Mesenchymal stem cell (in vitro differentiated cells and primary cell): ENCODE data around the gene UPP2.
A peak's percentile ranks its signal among the peaks of the same experiment; 100 is the strongest.

Experiments used
- DNase-seq: peaks from one replicate; pipeline ENCODE4 v3.0.0-alpha.2; 2013
- H2AFZ ChIP-seq: one replicate; pipeline ENCODE4 v1.6.1; 2013; ENCODE audit warnings: low read depth, mild to moderate bottlenecking, control low read depth, inconsistent platforms, low read length, moderate library complexity
- H2AK5ac ChIP-seq: 2 replicates; pipeline ENCODE4 v1.6.1; 2013; ENCODE audit warnings: low read length, moderate library complexity, mild to moderate bottlenecking, inconsistent platforms; ENCODE audit not compliant: severe bottlenecking
- H2BK120ac ChIP-seq: one replicate; pipeline ENCODE4 v1.6.1; 2013; ENCODE audit warnings: low read depth, mild to moderate bottlenecking, inconsistent platforms, low read length, moderate library complexity
- H2BK12ac ChIP-seq, 2 experiments: one replicate each; pipeline ENCODE4 v1.6.1; 2013; ENCODE audit warnings: inconsistent platforms in 2 of 2, low read length in 2 of 2, mild to moderate bottlenecking in 2 of 2, moderate library complexity in 2 of 2, control low read depth in 1 of 2
- H2BK15ac ChIP-seq: one replicate; pipeline ENCODE4 v1.6.1; 2013; ENCODE audit warnings: mild to moderate bottlenecking, low read depth, inconsistent platforms; ENCODE audit not compliant: poor library complexity, severe bottlenecking
- H2BK5ac ChIP-seq: 2 replicates; pipeline ENCODE4 v1.6.1; 2013; ENCODE audit warnings: low read depth, mild to moderate bottlenecking, low read length, control low read depth, inconsistent platforms; ENCODE audit not compliant: poor library complexity, severe bottlenecking
- H3K14ac ChIP-seq, 2 experiments: one replicate each; pipeline ENCODE4 v1.6.1; 2013; ENCODE audit warnings: inconsistent platforms in 2 of 2, low read length in 2 of 2, control low read depth in 1 of 2, mild to moderate bottlenecking in 1 of 2, moderate library complexity in 1 of 2
- H3K18ac ChIP-seq, 2 experiments: one replicate each; pipeline ENCODE4 v1.6.1; 2013; ENCODE audit warnings: inconsistent platforms in 2 of 2, low read length in 2 of 2, control low read depth in 1 of 2, low read depth in 1 of 2, mild to moderate bottlenecking in 1 of 2
- H3K23ac ChIP-seq, 2 experiments: one replicate each; pipeline ENCODE4 v1.6.1; 2013; ENCODE audit warnings: inconsistent platforms in 2 of 2, low read length in 2 of 2, mild to moderate bottlenecking in 2 of 2, moderate library complexity in 2 of 2, control low read depth in 1 of 2
- H3K27ac ChIP-seq: 2 replicates; pipeline ENCODE4 v1.5.1; 2013; ENCODE audit warnings: mild to moderate bottlenecking, moderate library complexity, low read length, control low read depth, inconsistent platforms; ENCODE audit not compliant: poor library complexity, severe bottlenecking
- H3K27me3 ChIP-seq, 2 experiments: 2 replicates each; pipeline versions ENCODE4 v1.6.1 to v1.7.0; 2013; ENCODE audit warnings: low read length in 2 of 2, mild to moderate bottlenecking in 2 of 2, moderate library complexity in 2 of 2, control low read depth in 1 of 2, inconsistent platforms in 1 of 2; ENCODE audit not compliant: control insufficient read depth in 1 of 2, insufficient read depth in 1 of 2
- H3K36me3 ChIP-seq, 2 experiments: 2 replicates each; pipeline versions ENCODE4 v1.6.1 to v1.7.0; 2013; ENCODE audit warnings: low read length in 2 of 2, control low read depth in 1 of 2, inconsistent platforms in 1 of 2, low read depth in 1 of 2, mild to moderate bottlenecking in 1 of 2; ENCODE audit not compliant: insufficient read depth in 2 of 2, control insufficient read depth in 1 of 2
- H3K4ac ChIP-seq, 2 experiments: one replicate each; pipeline ENCODE4 v1.6.1; 2013; ENCODE audit warnings: inconsistent platforms in 2 of 2, low read length in 2 of 2, mild to moderate bottlenecking in 2 of 2, moderate library complexity in 2 of 2, control low read depth in 1 of 2, low read depth in 1 of 2
- H3K4me1 ChIP-seq: 2 replicates; pipeline ENCODE4 v1.6.1; 2013; ENCODE audit warnings: low read depth, low read length, control low read depth; ENCODE audit not compliant: control insufficient read depth, insufficient read depth
- H3K4me2 ChIP-seq: 2 replicates; pipeline ENCODE4 v1.6.1; 2013; ENCODE audit warnings: low read length, mild to moderate bottlenecking, inconsistent platforms; ENCODE audit not compliant: poor library complexity, severe bottlenecking
- H3K4me3 ChIP-seq, 2 experiments: 2 replicates each; pipeline versions ENCODE4 v1.5.1 to v1.7.0; 2013; ENCODE audit warnings: low read length in 2 of 2, mild to moderate bottlenecking in 2 of 2, control low read depth in 1 of 2, low read depth in 1 of 2; ENCODE audit not compliant: insufficient read depth in 1 of 2
- H3K79me1 ChIP-seq: replicated peaks from 2 replicates; pipeline ENCODE4 v1.6.1; 2013; ENCODE audit warnings: mild to moderate bottlenecking, control low read depth, low read length, inconsistent platforms; ENCODE audit not compliant: poor library complexity, severe bottlenecking
- H3K9ac ChIP-seq: 2 replicates; pipeline ENCODE4 v1.7.0; 2013; ENCODE audit warnings: mild to moderate bottlenecking, low read length, moderate library complexity
- H3K9me3 ChIP-seq: 2 replicates; pipeline ENCODE4 v1.7.0; 2013; ENCODE audit warnings: mild to moderate bottlenecking, low read length; ENCODE audit not compliant: control insufficient read depth
- H4K8ac ChIP-seq: one replicate; pipeline ENCODE4 v1.6.1; 2013; ENCODE audit warnings: inconsistent platforms, mild to moderate bottlenecking, low read length, moderate library complexity
- H4K91ac ChIP-seq: one replicate; pipeline ENCODE4 v1.6.1; 2013; ENCODE audit warnings: mild to moderate bottlenecking, low read length, inconsistent platforms
- WGBS: methylation state at CpG from one replicate; pipeline ENCODE4 v1.1.7; 2013; ENCODE audit warnings: mixed read lengths; 5-methylcytosine and 5-hydroxymethylcytosine counted together

The UPP2 gene

DNA sequence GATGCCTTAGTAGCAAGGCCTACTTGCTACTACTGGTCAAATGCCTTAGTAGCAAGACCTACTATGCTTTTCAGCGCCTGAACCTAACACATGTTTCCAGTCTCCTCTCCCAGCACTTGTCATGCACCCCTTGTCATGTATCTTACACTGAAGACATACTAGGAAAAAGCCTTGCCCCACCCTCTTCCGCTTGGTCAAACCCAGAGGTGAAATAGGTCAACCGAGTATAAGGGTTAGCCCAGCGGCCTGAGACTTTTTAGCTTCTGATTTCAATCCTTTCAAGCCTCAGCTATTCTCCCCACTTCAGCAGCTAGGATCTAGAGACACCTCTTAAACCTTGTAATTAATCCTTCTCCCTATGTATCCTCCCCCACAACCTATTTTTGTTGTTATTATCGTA, 73.3 kb downstream of the UPP2 start:
- Histone ChIP-seq H2BK15ac (no peak overlapping the region), H3K27ac (no peak overlapping the region), H3K23ac (no peak overlapping the region), H3K36me3 (no peaks in the 10 kb centered on the region), H3K4me3 (no peak overlapping the region), H2BK120ac (no peak overlapping the region), H4K91ac (no peak overlapping the region), H3K4me2 (no peak overlapping the region), H4K8ac (no peak overlapping the region), H2AK5ac (no peak overlapping the region), H2BK12ac (no peak overlapping the region), H3K79me1 (no peaks in the 10 kb centered on the region), H2AFZ (no peak overlapping the region), H3K27me3 (peaks cover 0 to under 1% of the 10 kb centered on the region in 2 experiments), H3K14ac (no peak overlapping the region), H3K9me3 (no peaks in the 10 kb centered on the region), H3K4ac (no peak overlapping the region), H3K18ac (no peak overlapping the region), H3K9ac (no peak overlapping the region), H3K4me1 (no peaks in the 10 kb centered on the region), H2BK5ac (no peak overlapping the region)
- DNase-seq: no peak
- 87% methylated on average over 5 of the region's 5 CpGs for WGBS

DNA sequence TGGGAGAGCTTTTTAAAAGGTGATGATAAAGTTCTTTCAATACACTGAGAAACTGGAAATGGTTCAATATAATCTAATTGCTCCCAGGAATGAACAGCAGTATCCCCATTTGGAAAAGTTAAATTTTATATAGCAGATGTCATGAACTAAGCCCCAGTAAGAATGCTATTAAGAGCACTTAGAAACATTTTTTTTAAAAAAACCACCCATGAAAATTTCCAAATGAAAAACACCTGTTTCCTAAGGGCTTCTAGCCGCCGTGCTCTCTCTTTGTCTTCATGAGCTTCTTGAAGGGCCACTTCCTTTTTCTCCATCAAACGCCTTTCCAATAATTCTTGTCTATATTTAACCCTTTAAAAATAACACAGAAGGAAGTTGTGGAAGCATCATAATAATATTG, 77.0 kb downstream of the UPP2 start:
- no peak overlapping the region for H3K18ac ChIP-seq

DNA sequence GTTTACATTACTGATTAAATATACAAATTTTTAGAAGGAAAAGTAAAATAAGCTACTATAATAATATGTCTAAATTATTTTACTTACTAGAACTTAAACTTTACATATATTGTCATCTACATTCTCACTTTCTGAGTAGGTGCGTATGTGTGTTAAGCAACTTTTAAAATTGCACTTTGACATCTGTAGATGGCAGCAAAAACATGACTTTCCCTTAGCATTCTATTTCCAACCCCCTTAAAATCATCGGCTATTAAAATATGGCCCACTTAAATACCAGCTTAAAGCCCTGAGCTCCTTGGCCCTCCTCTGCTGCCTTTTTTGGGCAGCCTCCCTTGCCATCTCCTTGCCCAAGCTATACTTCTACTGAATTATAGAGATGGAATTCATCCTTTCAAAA, 78.0 kb downstream of the UPP2 start:
- Histone ChIP-seq H3K4me2 (no peak overlapping the region), H3K9ac (no peak overlapping the region), H3K4ac (no peak overlapping the region), H3K27ac (no peak overlapping the region), H3K9me3 (no peaks in the 10 kb centered on the region), H2BK120ac (no peak overlapping the region), H4K8ac (no peak overlapping the region), H3K18ac (no peak overlapping the region), H2BK5ac (no peak overlapping the region), H4K91ac (no peak overlapping the region), H3K79me1 (no peaks in the 10 kb centered on the region), H3K36me3 (no peaks in the 10 kb centered on the region), H2AK5ac (no peak overlapping the region), H3K4me1 (peaks cover 5% of the 10 kb centered on the region), H3K23ac (no peak overlapping the region), H3K27me3 (peaks cover 0 to 18% of the 10 kb centered on the region in 2 experiments), H3K4me3 (no peak overlapping the region), H2BK12ac (no peak overlapping the region), H2BK15ac (no peak overlapping the region), H2AFZ (no peak overlapping the region), H3K14ac (no peak overlapping the region)
- 67% methylated on average over 2 of the region's 2 CpGs for WGBS
- DNase-seq: peak; percentile 38

More for the DNA sequence above, 77.0 kb downstream of the UPP2 start:
- Histone ChIP-seq H3K14ac (no peak overlapping the region), H4K91ac (no peak overlapping the region), H2BK120ac (no peak overlapping the region), H3K4me1 (peaks cover 3% of the 10 kb centered on the region), H3K4me3 (no peak overlapping the region), H3K9ac (no peak overlapping the region), H2AFZ (no peak overlapping the region), H3K27ac (no peak overlapping the region), H3K79me1 (no peaks in the 10 kb centered on the region), H3K4me2 (no peak overlapping the region), H2BK5ac (no peak overlapping the region), H3K9me3 (no peaks in the 10 kb centered on the region), H3K23ac (no peak overlapping the region), H2AK5ac (no peak overlapping the region), H3K36me3 (no peaks in the 10 kb centered on the region), H4K8ac (no peak overlapping the region), H2BK15ac (no peak overlapping the region), H3K27me3 (peaks cover 0 to 18% of the 10 kb centered on the region in 2 experiments), H2BK12ac (no peak overlapping the region), H3K4ac (no peak overlapping the region)
- 87% methylated on average over 3 of the region's 3 CpGs for WGBS
- DNase-seq: no peak

DNA sequence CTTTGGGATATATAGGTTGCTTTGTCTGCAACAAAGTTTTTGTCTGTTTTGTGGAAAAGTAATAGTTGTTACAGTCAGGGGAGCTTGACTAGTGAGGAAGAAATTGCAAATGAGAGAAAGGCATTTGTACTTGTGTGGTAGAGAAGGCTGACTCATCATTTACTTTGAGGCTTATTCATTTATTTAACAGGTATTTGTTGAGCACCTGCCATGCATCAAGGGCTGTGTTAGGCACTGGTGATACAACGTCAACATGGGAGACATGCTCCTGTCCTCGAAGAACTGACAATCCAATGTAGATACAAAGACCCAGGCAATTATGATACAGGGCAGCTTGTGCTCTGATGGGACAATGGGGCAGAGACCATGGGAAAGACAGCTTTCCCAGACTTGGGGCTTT, 79.5 kb downstream of the UPP2 start:
- Histone ChIP-seq H2AFZ (no peak overlapping the region), H3K9ac (no peak overlapping the region), H2BK5ac (no peak overlapping the region), H3K4ac (no peak overlapping the region), H3K9me3 (no peaks in the 10 kb centered on the region), H3K23ac (no peak overlapping the region), H3K36me3 (no peaks in the 10 kb centered on the region), H3K4me2 (no peak overlapping the region), H3K27me3 (peaks cover 0 to 18% of the 10 kb centered on the region in 2 experiments), H3K4me3 (no peak overlapping the region), H2AK5ac (peak overlapping the region; percentile 35), H3K18ac (no peak overlapping the region), H4K8ac (no peak overlapping the region), H2BK15ac (no peak overlapping the region), H3K4me1 (peaks cover 5% of the 10 kb centered on the region), H3K14ac (no peak overlapping the region), H2BK12ac (no peak overlapping the region), H3K79me1 (no peaks in the 10 kb centered on the region), H3K27ac (no peak overlapping the region), H2BK120ac (no peak overlapping the region), H4K91ac (no peak overlapping the region)
- 91% methylated on average over 2 of the region's 2 CpGs for WGBS
- no peak for DNase-seq
